MG63 (cell line): Measurements from ENCODE around the gene LDLRAD4. TPM values are rescaled to one million over a fixed set of nuclear protein-coding genes. Genes with fewer than 3 reads are reported as not detected.
"Not testable (repeated sequence)": the region's sequence is repeated elsewhere in the genome, so short reads cannot be mapped to it uniquely, and the experiment has no call there.

Experiments used
- DNase-seq: peaks from one replicate; pipeline ENCODE4 v3.0.0-alpha.2; 2020
- H3K27me3 ChIP-seq: fragments of 250-450 bp; sonication (Bioruptor Pico); 2 replicates; pipeline ENCODE4 v1.5.1; 2020; ENCODE audit warnings: mild to moderate bottlenecking, moderate library complexity
- H3K36me3 ChIP-seq: fragments of 250-450 bp; sonication (Bioruptor Pico); 2 replicates; pipeline ENCODE4 v1.5.1; 2020; ENCODE audit warnings: mild to moderate bottlenecking, moderate library complexity
- H3K4me3 ChIP-seq: fragments of 250-450 bp; sonication (Bioruptor Pico); 2 replicates; pipeline ENCODE4 v1.5.1; 2020; ENCODE audit warnings: mild to moderate bottlenecking, moderate library complexity
- H3K9me3 ChIP-seq: fragments of 250-450 bp; sonication (Bioruptor Pico); 2 replicates; pipeline ENCODE4 v1.5.1; 2020; ENCODE audit warnings: mild to moderate bottlenecking, moderate library complexity
- total RNA-seq: library from RNA; depleted of rRNA; stranded (reverse); fragments of >200 nt; shearing (Covaris generic); gene quantifications from 2 replicates; pipeline ENCODE4 v1.2.3, GENCODE V29; 2014; ENCODE audit warnings: low replicate concordance

Gene LDLRAD4
- total RNA-seq, 1 experiment from 2014 or later: 0.36 TPM

DNA sequence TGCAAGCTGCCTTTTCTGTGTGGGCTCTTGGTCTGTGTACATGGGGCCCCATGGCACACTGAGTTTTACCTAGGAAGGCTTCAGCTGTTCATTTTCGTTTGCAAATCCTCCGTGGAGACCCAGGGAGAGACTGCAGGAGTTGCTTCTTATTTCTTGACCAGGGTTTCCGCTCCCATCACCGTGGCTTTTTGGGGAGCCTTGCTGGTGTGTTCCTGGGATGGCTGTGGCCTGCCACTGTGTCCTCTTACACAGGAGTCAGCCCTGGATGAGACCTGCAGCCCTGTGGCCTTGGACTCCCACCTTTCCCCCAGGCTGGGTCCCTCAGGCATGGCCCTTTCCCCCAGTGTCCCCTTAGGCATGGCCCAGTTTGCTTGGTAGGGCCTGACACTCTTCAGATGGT lies 370.8 kb downstream of the LDLRAD4 start:
- DNase-seq: no peak
- Histone ChIP-seq H3K4me3 (no peak overlapping the region), H3K36me3 (no peaks in the 10 kb centered on the region), H3K9me3 (no peaks in the 10 kb centered on the region), H3K27me3 (no peaks in the 10 kb centered on the region)

DNA sequence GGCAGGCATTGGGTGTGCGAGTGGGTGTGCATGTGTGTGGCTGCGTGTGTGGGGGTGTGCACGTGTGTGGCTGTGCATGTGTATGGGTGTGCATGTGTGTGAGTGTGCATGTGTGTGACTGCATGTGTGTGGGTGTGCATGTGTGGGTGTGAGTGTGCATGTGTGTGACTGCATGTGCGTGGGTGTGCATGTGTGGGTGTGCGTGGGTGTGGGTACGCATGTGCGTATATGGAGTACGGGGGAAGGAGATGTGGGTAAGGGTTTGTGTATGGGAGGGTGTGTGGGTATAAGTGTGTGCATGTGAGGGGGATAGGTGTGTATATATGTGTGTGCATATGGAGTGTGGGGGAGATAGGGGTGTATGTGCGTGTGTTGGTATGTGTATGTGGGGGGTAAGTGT lies 371.4 kb downstream of the LDLRAD4 start:
- no peaks in the 10 kb centered on the region for H3K9me3 ChIP-seq
- no peaks in the 10 kb centered on the region for H3K27me3 ChIP-seq
- H3K4me3 ChIP-seq: no peak overlapping the region
- H3K36me3 ChIP-seq: no peaks in the 10 kb centered on the region
- DNase-seq: no peak

DNA sequence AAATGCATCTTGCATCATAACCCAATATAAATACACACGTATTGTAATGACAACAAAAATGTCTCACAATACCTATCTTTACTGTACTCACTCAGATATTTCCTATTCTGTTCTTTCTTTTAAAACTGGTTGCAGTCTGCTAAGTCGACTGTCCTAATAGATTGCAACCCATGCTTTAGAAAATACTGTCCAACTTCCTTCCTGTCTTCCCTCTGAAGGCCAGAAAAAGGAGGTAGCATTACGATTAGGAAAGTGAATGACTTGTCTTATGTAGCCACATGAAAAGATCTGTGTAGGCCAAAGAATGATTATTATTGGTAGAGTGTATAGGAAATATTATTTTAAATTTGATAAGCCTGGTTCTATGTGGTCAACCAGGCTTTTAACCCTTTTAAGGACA lies 373.7 kb downstream of the LDLRAD4 start:
- H3K36me3 ChIP-seq: no peaks in the 10 kb centered on the region
- H3K27me3 ChIP-seq: no peaks in the 10 kb centered on the region
- DNase-seq: no peak
- no peak overlapping the region for H3K4me3 ChIP-seq
- peaks cover 11% of the 10 kb centered on the region for H3K9me3 ChIP-seq

DNA sequence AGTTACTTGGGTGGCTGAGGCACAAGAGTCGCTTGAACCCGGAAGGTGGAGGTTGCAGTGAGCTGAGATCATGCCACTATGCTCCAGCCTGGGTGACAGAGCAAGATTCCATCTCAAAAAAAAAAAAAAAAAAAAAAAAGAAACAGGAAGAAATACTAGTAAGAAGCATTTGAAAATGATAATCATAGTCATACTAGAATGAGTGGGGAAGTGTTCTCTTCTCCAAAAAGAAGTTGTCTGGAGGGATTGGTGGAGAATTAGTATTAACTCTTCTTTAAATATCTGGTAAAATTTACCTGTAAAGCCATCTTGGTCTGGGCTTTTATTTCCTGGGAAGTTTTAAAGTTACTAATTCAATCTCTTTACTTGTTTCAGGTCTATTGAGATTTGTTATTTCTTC lies 376.0 kb downstream of the LDLRAD4 start:
- Histone ChIP-seq H3K36me3 (no peaks in the 10 kb centered on the region), H3K9me3 (peaks cover 17% of the 10 kb centered on the region), H3K27me3 (no peaks in the 10 kb centered on the region), H3K4me3 (no peak overlapping the region)
- no peak for DNase-seq

DNA sequence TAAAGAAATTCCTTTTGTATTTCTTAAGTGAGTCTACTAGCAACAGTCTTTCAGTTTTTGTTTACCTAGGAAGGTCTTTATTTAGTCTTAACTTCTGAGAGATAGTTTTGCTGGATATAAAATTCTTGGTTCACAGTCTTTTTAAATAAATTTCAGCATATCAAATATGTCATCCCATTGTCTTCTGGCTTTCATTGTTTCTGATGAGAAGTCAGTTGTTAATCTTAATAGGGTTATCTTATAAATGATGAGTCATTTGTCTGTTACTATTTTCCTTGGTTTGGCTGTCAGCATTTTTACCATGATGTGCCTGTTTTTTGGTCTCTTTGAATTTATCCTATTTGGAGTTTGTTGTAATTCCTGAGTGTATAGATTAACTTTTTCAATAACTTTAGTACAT lies 378.5 kb downstream of the LDLRAD4 start:
- H3K36me3 ChIP-seq: no peaks in the 10 kb centered on the region
- peaks cover 17% of the 10 kb centered on the region for H3K9me3 ChIP-seq
- DNase-seq: no peak
- no peaks in the 10 kb centered on the region for H3K27me3 ChIP-seq
- no peak overlapping the region for H3K4me3 ChIP-seq

DNA sequence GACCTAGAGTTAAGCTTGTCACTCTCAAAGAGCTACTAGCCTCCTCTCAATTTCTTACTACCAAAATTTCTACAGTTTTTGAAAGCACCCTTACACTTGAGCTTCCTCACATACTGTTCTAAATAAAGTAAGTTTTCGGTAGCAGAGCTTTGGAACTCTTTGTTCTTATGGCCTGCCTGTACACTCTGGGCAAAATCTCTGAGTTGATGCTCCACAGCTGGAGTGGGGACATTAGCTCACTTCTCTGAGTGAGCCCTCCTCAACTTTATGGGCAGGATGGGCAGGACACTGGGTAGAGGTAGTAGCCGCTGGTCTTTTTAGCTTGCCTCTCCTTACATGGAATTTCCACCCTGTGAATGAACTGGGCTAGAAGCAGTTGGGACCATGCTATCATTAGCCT lies 380.0 kb downstream of the LDLRAD4 start:
- Histone ChIP-seq H3K36me3 (no peaks in the 10 kb centered on the region), H3K4me3 (no peak overlapping the region), H3K27me3 (no peaks in the 10 kb centered on the region), H3K9me3 (peaks cover 17% of the 10 kb centered on the region)
- DNase-seq: no peak

DNA sequence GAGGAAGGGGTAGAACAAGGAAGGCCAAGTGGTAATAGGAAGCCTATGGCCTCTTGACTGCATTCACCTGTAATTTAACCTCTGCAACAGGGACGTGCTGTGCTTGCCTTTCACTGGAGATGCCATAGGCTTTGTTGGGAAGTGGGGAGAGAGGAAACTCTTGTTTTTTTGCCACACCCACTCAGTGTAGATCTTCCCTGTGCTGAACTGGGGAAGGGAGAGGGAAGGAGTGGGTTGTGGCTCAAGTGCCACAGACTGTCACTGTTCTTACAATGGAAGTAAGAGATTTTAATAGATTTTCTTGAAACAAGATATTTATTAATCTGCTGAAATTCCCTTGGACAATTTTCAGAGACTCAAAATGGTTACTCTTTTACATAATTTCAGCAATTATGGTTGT lies 380.5 kb downstream of the LDLRAD4 start:
- Histone ChIP-seq H3K4me3 (no peak overlapping the region), H3K9me3 (peaks cover 17% of the 10 kb centered on the region), H3K27me3 (no peaks in the 10 kb centered on the region), H3K36me3 (no peaks in the 10 kb centered on the region)
- DNase-seq: no peak

DNA sequence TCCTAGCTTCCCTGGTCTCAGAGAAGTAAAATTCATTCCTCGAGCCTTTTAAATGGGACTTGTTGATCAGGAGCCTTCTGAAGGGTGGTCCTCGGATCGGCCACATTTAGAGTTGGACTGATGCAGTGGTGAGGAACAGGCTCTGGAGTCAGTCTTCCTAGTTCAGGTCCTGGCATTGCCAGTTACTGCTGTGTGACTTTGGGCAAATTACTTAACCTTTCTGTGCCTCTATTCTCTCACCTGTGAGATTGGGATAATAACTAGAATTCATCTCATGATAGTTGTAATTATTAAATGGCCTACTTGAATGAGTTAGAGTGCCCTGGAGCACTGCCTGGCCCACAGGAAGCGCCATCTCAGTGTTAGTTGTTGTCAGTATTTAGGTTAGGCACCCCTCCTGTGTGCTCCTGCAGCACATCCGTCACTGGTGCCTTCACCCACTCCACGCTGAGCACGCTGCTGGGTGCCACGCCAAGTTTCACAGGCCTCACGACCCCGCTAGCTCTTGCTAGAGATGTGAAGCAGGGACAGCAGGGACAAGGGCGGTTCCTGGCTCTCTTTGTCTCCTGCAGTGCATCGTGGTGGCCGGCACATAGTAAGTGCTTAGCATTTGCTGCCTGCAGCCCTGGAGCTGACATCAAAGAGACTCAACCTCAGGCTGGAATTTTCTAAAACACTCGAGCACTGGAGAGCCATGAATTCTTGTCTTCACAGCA lies 384.9 kb downstream of the LDLRAD4 start:
- Histone ChIP-seq H3K36me3 (no peaks in the 10 kb centered on the region), H3K27me3 (no peaks in the 10 kb centered on the region), H3K4me3 (no peak overlapping the region), H3K9me3 (no peaks in the 10 kb centered on the region)
- no peak for DNase-seq

DNA sequence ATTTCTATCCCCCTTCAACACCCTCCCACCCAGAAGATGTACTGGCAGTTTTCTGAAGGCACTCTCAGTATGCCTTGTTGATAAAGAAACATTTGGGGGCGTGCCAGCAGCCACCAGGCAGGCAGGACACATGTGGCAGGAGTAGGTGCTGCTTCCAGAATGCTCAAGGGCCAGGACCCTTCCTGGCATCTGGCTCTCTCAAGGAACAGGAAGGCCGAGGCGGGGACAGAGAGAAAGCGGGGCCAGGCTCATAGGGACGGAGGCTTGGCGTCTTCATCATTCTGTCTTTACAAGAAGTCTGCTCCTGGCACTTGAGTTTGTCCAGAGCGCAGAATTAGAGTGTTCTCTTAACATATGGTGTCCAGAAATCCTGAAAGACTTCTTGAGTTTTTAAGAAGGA lies 386.2 kb downstream of the LDLRAD4 start:
- no peaks in the 10 kb centered on the region for H3K9me3 ChIP-seq
- H3K36me3 ChIP-seq: no peaks in the 10 kb centered on the region
- DNase-seq: no peak
- H3K4me3 ChIP-seq: no peak overlapping the region
- no peaks in the 10 kb centered on the region for H3K27me3 ChIP-seq

DNA sequence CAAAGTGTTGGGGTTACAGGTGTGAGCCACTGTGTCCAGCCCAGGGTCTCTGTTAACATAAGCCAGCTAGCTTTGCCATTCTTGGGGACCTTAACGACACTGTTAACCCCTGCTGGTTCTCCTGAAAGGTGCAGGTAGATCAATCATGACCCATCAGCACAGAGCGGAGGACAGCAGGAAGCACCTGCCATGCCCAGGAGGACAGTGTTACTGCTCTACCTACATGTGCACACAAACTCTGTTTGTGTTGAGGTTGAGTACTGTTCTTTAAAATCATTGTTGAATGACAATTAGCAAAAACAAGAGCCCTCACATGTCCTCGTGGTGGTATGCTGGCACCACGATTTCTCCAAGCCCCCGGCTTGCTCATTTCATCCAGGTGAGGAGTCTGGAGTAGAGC lies 386.9 kb downstream of the LDLRAD4 start:
- no peak overlapping the region for H3K4me3 ChIP-seq
- no peaks in the 10 kb centered on the region for H3K36me3 ChIP-seq
- no peak for DNase-seq
- no peaks in the 10 kb centered on the region for H3K27me3 ChIP-seq
- H3K9me3 ChIP-seq: no peaks in the 10 kb centered on the region

DNA sequence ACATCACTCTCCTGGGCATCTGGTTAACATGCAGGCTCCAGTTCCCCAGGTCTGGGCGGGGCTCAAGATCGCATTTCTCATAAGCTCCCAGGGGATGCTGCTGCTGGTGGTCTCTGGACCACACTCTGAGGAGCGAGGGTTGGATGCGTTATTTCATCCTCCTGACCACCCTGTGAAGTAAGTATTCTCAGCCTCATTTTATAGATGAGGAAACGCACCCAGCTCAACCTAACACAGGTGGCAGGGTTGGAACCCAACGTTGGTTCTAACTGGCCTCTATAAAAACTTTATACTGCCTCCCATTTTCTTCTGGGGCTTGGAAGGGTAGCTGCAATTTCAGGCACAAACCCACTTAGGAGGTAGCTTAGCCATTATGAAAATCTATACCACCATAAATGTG lies 387.3 kb downstream of the LDLRAD4 start:
- no peaks in the 10 kb centered on the region for H3K36me3 ChIP-seq
- H3K9me3 ChIP-seq: no peaks in the 10 kb centered on the region
- H3K27me3 ChIP-seq: no peaks in the 10 kb centered on the region
- DNase-seq: no peak
- H3K4me3 ChIP-seq: no peak overlapping the region

DNA sequence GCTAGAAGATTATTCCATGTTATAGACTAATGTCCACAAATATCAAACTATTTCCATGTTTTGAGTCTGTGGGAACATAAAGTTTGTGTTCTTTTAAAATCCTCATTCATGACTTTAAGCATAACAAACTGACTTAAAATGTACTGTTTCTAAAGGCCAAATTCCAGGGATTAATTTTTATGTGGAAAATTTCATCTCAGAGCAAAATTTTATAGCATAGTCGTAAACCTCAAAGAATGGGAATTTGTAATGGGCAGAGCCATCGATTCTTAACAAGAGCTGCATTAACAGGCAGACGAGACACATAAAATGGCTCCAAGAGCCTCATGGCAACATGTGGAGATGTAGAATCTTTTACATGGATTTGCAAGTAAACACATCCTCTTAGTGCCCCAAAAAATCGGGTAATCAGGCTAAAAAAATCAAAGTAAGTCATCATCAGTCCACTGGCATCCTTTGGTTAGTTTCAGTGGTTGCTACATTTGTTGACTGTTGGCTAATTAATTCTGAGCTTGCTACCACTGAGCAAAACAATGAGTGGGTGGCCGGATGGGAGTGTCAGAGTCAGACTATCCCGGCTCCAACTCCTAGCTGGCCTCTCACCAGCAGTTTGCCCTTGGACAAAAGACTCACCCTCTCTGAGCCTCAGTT lies 388.2 kb downstream of the LDLRAD4 start:
- H3K36me3 ChIP-seq: no peaks in the 10 kb centered on the region
- DNase-seq: no peak
- H3K9me3 ChIP-seq: no peaks in the 10 kb centered on the region
- peaks cover under 1% of the 10 kb centered on the region; the same call in 1 of the 2 replicates for H3K27me3 ChIP-seq
- H3K4me3 ChIP-seq: no peak overlapping the region

DNA sequence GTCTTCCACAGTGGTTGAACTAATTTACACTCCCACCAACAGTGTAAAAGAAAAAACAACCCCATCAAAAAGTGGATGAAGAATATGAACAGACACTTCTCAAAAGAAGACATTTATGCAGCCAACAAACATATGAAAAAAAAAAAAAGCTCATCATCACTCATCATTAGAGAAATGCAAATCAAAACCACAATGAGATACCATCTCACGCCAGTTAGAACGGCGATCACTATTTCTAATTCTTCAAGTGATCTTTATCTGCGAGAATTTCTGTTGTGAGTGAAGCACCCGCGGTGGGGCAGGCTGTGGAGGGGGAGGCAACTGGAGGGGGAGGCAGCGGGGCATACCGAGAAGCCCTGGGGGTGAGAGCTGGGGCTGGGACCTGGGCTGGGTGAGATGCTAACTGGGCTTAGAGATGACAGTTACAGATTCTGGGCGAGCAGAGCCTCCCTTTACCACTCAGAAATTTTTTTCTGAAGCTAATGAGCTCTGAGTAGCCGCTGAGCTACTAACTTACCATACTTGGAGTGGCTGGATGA lies 389.5 kb downstream of the LDLRAD4 start:
- not testable (repeated sequence) for DNase-seq
- peaks cover 15% of the 10 kb centered on the region for H3K27me3 ChIP-seq

DNA sequence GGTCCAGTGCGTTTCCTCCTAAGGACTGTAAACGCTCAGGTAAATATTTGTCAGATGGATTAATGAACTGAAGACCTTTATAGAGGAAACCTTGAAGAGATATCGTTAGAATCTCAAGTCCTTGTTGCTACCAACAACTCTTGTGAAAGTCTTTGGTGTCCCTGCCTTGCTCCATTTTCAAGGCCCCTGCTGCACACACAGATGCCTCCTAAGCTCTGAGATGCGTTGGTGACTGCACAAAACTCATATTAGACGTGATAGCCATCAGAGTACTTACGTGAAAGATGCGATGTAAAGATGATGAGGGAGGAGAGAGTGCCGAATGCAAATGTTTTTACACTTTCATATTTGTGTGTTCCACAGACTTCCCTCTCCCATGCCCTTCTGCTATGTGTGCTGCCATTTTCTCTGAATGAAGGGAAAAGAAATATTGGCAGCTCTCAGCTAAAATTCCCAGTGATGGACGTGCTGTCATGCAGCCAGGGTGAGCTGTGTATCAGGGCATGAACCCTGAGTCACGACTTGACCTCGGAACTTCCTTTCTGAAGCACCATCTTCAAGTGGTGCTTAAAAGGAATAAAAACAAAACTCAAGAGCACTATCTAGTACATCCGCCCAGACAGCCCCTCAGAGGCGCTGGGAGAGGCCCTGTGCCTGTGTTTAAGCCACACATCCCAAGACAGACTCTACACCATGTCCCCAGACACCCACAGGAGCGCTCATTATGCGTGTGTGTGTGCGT lies 390.4 kb downstream of the LDLRAD4 start:
- Histone ChIP-seq H3K36me3 (no peaks in the 10 kb centered on the region), H3K4me3 (no peak overlapping the region), H3K9me3 (no peaks in the 10 kb centered on the region), H3K27me3 (peaks cover 20% of the 10 kb centered on the region)
- DNase-seq: peak; percentile 18

More for the DNA sequence above, 389.5 kb downstream of the LDLRAD4 start:
- H3K36me3 ChIP-seq, H3K9me3 ChIP-seq, H3K4me3 ChIP-seq: not testable (repeated sequence)

DNA sequence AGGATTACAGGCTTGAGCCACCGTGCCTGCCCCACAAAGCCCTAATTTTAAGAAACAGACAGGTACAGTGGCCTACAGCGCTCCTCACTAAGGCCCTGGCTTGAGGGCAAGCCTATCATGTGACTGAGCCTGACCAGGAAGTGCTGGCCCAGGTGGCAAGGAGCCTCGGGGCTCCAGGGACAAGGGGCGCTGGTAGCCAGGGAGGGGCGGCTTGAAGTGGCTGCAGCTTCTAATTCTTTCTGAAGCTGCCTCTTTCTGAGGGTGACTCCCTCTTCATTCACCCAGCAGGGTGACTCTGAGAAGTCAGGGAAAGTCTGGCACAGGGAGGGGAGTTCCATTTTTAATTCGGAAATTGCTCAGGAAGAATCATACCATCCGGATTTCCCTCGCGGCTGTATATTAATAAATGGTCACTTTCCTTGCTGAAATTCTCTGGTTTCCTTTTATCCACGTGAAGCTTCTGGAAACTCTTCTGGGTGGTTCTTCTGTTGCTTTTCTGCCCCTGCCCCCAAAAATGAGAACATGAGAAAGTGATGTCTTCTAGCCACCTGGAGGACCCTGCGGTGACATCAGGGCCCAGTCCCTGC lies 392.1 kb downstream of the LDLRAD4 start:
- peaks cover 20% of the 10 kb centered on the region for H3K27me3 ChIP-seq
- no peaks in the 10 kb centered on the region for H3K9me3 ChIP-seq
- no peak overlapping the region; the same call in 1 of the 2 replicates for H3K4me3 ChIP-seq
- H3K36me3 ChIP-seq: no peaks in the 10 kb centered on the region
- no peak for DNase-seq

DNA sequence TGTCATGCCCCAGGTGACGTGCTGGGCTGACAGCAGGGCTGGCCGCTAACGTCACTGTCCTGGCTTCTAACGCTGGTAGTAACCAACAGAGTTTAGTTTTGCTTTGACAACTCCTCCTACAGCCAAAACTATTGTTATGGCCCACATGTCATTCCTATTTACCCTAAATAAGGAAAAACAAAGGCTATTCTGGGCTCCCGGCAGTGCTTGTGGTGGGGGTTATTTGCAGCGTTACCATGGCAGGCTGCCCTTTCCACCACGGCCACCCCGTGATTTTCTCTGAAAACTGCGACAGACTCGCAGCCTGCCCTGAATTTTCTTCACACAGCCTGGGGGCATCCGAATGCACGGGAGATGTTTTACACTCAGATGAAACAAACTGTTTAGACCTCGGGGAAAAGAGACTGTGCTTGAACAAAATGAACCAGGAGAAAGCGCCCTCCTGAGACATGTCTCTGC lies 392.6 kb downstream of the LDLRAD4 start:
- Histone ChIP-seq H3K9me3 (no peaks in the 10 kb centered on the region), H3K27me3 (peaks cover 20% of the 10 kb centered on the region), H3K4me3 (peak overlapping the region; percentile 27), H3K36me3 (no peaks in the 10 kb centered on the region)
- no peak for DNase-seq
